Midbrain (tissue), 1 donor: ENCODE measurements around the gene MAPKAPK2.
"Not testable (repeated sequence)": the region's sequence is repeated elsewhere in the genome, so short reads cannot be mapped to it uniquely, and the experiment has no call there.

Experiments used
- DNase-seq: peaks from one replicate; lab custom pipeline; 2025; lab: John Stamatoyannopoulos, UW

Gene MAPKAPK2

GRCh38 chr1:206778031-206778430 is 93.3 kb downstream of the MAPKAPK2 start:
- no peak for DNase-seq

DNA sequence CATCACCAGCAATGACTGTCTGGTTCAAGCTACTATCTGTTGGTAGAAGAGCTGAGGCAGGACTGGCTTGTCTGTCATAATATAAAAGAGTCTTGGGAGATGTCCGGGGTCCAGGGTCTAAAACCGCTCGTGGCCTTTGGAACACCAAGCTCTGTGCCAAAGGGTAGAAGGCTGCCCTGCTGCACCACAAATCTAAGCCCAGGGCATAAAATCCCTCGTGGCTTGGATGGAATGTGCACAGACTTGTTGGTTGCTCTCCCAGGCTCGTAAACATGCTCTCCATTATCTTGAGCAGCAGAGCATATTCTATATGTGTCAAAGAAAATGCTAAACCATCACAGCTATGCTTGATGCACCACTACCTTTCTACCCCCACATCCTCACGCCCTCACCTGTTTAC is 94.2 kb downstream of the MAPKAPK2 start:
- not testable (repeated sequence) for DNase-seq

- DNase-seq, result no peak
Observed at GRCh38 chr1:206779638-206780037, 94.9 kb downstream of the MAPKAPK2 start.

DNA sequence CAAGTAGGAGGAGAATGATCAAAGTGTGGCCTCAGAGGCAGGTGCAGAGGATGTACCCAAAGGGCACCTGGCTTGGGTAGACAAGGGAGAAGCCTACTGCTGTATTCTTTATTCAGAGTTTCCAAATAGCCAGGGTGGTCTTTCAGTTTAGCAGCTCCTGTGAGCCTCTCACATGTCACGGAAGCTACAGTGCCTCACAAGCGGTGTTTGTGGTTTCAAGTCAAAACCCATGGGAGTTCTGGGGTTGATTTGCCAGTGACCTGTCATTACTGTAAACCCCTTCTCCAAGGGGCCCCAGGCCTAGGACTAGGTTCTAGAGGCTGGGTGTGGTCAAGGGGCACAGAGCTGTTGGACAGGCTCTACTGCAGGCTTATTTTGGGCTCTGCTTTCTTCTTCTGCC is 97.7 kb downstream of the MAPKAPK2 start:
- DNase-seq, result no peak

DNA sequence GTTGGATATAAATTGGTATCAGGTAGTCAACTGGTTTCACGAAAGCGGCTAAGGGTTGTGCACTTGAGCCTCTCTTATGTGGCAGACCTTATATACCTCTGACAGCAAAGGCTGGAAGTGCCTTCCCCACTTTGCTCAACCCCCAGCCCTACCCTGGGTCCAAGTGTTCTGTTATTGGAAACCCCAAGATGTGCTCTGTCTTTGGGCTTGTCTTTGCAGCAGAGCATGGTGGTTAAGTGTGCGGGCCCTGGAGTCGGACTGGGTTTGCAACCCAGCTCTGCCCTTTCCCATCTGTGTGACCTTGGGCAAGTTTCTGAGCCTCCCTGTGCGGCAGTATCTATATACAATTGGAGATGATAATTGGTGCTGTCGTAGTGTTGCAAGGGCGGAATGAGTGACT is 98.8 kb downstream of the MAPKAPK2 start:
- no peak for DNase-seq
